ENCODE measurements around the gene WNT7A.

Gene WNT7A

GRCh38 chr3:13896473-13897154 is 16.7 kb upstream of the WNT7A start:
- TF ChIP-seq CTCF (IDR thresholded peaks at IDR 0.05; ENCODE audit: insufficient read depth, low read depth, low read length, missing control alignments) = peak; percentile 48
- peak; percentile 62 for DNase-seq (ENCODE audit: low read depth)
- H3K4me3 ChIP-seq (ENCODE audit: low read depth, low read length) = no peak overlapping the region

GRCh38 chr3:13895155-13896105 is 15.6 kb upstream of the WNT7A start:
- peak overlapping the region; percentile 53 for H3K4me3 ChIP-seq (ENCODE audit: low read depth, low read length)
- peak; percentile 85 for DNase-seq (ENCODE audit: low read depth)
- no peak for TF ChIP-seq CTCF (IDR thresholded peaks at IDR 0.05; ENCODE audit: insufficient read depth, low read depth, low read length, missing control alignments)

- TF ChIP-seq CTCF (IDR thresholded peaks at IDR 0.05; ENCODE audit: insufficient read depth, low read depth, low read length, missing control alignments) = no peak
- no peak overlapping the region for H3K4me3 ChIP-seq (ENCODE audit: low read depth, low read length)
- DNase-seq (ENCODE audit: low read depth) = no peak
These were observed 14.9 kb upstream of the WNT7A start for GRCh38 chr3:13894807-13895154.

- no peak for TF ChIP-seq CTCF (IDR thresholded peaks at IDR 0.05; ENCODE audit: insufficient read depth, low read depth, low read length, missing control alignments)
- no peak for DNase-seq (ENCODE audit: low read depth)
- H3K4me3 ChIP-seq (ENCODE audit: low read depth, low read length) = no peak overlapping the region
These were observed 14.4 kb upstream of the WNT7A start for GRCh38 chr3:13894096-13894806.

GRCh38 chr3:13892304-13892703 is 12.4 kb upstream of the WNT7A start:
- H3K4me3 ChIP-seq (ENCODE audit: low read depth, low read length) = no peak overlapping the region
- DNase-seq (ENCODE audit: low read depth) = no peak
- TF ChIP-seq CTCF (IDR thresholded peaks at IDR 0.05; ENCODE audit: insufficient read depth, low read depth, low read length, missing control alignments) = no peak

- TF ChIP-seq CTCF (IDR thresholded peaks at IDR 0.05; ENCODE audit: insufficient read depth, low read depth, low read length, missing control alignments) = no peak
- DNase-seq (ENCODE audit: low read depth) = no peak
- H3K4me3 ChIP-seq (ENCODE audit: low read depth, low read length) = no peak overlapping the region
These were observed 11.7 kb upstream of the WNT7A start for GRCh38 chr3:13891492-13892073.
